Measurements from ENCODE around the gene ECI2. TPM values are rescaled to one million over a fixed set of nuclear protein-coding genes. Genes with fewer than 3 reads are reported as not detected.
"Not testable (repeated sequence)": the region's sequence is repeated elsewhere in the genome, so short reads cannot be mapped to it uniquely, and the experiment has no call there.

The ECI2 gene
- total RNA-seq, 1 experiment from 2014 or later, result 111 TPM

- DNase-seq (ENCODE audit: low spot score), result no peak
These were observed 32.6 kb downstream of the ECI2 start for GRCh38 chr6:4102687-4103244.

GRCh38 chr6:4101298-4101697, 34.1 kb downstream of the ECI2 start:
- no peak for DNase-seq (ENCODE audit: low spot score)

GRCh38 chr6:4100655-4101054, 34.7 kb downstream of the ECI2 start:
- no peak for DNase-seq (ENCODE audit: low spot score)

GRCh38 chr6:4093288-4093687, 42.1 kb downstream of the ECI2 start:
- DNase-seq (ENCODE audit: low spot score), result no peak

DNA sequence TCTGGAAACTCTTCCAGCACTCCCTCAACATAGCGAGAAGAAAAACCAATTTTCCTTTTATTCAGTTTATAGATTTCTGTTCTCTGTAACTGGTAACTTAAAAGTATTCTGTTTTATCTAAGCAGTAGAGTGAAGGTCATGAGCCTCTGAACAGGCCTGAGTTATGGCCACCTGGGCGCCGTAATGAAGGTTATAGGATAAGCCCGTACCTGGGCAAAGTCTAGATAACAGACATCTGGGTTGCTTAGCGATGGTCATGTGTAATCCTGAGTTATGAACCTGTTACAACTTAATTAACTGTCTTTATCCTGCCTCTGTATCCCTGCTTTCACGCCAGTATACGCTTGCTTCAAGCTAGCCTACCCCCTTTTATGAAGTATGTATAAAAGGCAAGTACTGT, 43.4 kb downstream of the ECI2 start:
- DNase-seq (ENCODE audit: low spot score), result no peak

GRCh38 chr6:4090043-4090442, 45.3 kb downstream of the ECI2 start:
- DNase-seq (ENCODE audit: low spot score), result not testable (repeated sequence)

GRCh38 chr6:4088704-4089103, 46.7 kb downstream of the ECI2 start:
- no peak for DNase-seq (ENCODE audit: low spot score)

GRCh38 chr6:4085332-4085700, 50.1 kb downstream of the ECI2 start:
- DNase-seq (ENCODE audit: low spot score), result no peak

GRCh38 chr6:4084444-4085331, 50.7 kb downstream of the ECI2 start:
- DNase-seq (ENCODE audit: low spot score), result no peak

DNA sequence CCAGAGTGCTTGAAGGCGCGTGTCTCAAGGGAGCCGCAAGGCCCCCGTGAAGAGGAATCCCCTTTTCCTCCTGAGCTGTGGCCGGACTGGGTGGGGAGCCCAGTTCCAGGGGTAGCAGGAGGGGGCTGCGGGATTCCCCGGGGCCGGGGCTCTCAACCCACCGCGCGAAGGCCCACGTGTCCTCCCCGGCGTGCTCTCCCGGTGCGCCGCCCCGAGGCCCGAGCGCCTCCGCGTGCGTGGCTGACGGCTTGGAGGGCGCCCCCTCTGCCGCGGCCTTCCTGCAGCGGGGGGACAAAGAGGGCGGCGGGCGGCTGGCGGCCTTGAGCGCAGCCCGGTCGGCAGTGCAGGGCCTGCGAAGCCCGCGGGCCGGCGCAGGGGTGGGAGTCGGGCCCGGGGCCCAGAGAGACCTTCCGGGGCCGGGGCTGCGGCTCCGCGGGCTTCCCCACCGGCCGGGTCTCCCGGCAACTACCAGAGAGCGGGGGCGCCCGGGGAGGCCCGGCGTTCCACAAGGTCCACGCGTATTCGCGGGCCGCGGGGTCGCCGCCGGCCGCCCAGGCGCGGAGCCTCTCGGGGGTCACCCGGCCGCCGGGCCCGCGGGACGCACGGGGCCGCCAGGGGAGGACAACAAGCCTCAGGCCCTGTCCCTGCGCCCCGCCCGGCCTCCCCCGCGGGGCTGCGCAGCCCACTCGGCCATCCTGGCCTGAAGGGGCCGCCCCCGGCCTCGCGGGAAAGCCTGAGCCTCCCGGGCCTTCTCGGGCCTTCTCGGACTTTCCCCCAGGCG, 56.5 kb downstream of the ECI2 start, which contains the start of gene FAM217A:
FAM217A (minus strand) TSS at position 447 of the 781 bp plus-strand sequence. CDS start 1,723 bp downstream, outside the sequence.
- no peak for DNase-seq (ENCODE audit: low spot score)

DNA sequence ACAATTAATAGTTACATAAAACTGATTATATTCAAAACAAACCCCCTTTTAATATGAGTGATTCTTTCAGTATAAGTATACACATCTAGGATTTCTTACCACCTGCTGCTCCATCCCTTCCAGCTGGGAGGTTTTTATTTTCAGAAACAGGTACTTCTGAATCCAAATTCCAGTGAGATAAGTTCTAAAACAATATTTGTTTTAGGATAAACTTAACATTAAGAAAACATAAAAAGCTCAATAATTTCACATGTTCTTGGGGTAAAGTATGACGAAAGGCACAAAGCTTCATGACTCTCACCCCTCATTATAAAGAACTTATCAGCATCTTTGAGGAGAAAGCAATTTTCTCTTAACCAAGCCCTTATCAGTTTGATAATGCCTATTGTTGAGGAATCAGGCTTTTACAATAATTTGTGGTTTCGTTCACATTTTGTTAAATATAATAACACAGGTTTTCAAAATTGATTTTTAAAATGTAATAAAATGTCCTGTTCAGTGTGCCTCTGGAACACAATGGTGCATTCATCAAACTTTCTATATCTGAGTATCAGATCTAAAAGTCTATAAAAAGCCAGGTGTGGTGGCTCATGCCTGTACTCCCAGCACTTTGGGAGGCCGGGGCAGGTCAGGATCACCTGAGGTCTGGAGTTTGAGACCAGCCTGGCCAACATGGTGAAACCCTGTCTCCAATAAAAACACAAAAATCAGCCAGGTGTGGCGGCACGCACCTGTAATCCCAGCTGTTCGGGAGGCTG, 60.7 kb downstream of the ECI2 start:
- DNase-seq (ENCODE audit: low spot score), result no peak

GRCh38 chr6:4071330-4071729, 64.0 kb downstream of the ECI2 start:
- no peak for DNase-seq (ENCODE audit: low spot score)

DNA sequence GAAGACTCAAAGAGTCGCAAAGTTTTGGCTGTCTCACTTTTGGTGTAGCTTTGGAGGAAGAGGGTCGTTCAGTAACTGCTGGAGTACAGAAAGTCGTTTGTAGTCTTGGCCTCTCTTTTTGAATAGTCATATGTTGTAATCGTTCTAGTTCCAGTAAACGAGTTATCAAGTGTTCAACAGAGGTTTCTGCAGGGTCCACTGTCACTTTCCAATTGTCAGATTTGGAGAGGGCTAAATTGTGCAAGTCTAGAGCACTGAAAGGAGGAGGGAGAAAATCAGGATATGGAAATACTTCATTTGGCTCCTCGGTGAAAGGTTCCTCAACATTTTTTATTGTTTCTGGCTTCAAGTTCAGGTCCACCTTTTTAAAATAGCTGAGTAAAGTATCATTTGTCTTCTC, 66.2 kb downstream of the ECI2 start:
- DNase-seq (ENCODE audit: low spot score), result no peak

DNA sequence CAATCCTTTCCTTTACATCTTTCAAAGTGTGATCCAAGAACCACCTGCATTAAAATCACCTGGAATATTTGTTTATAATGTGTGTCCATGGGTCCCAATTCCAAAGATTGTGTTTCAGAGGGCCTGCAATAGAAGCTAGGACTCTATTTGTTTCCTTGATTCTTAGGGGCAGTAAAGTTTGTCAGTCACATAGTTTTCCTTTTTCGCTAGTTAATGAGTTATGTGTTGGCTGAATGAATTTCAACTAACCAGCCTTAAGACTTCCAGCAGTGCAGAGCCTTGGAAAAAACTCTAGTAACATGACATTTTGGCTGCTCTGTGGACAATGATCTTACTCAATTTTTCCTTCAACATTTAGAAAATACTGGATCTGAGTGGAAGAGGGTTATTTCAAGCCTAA, 67.7 kb downstream of the ECI2 start:
- no peak for DNase-seq (ENCODE audit: low spot score)

- no peak for DNase-seq (ENCODE audit: low spot score)
These were observed 69.2 kb downstream of the ECI2 start for GRCh38 chr6:4066029-4066755.

Other genes with a start within 250 kb of the ECI2 start
- not detected in 2 replicates for gene FAM217A, start 56.4 kb downstream of the ECI2 start, total RNA-seq (2014; rRNA removed; shearing (Covaris generic))

All from H4 (cell line).